Gastroesophageal sphincter (tissue), 4 donors: ENCODE measurements around the gene SERTAD1. TPM values are rescaled to one million over a fixed set of nuclear protein-coding genes. Genes with fewer than 3 reads are reported as not detected.

Experiments used
- ATAC-seq: fragments of 150-250 bp; one replicate; pipeline ENCODE4 v1.9.1; 2016; ENCODE audit warnings: mild to moderate bottlenecking, moderate library complexity
- H3K27ac ChIP-seq, 4 donors: fragments of 200-600 bp; sonication (generic) in 3 of 4; 1 replicate in 3 of 4; 2 replicates in 1 of 4; pipeline ENCODE4 v1.5.1; 2016 to 2019
- H3K27me3 ChIP-seq: fragments of 200-600 bp; sonication (generic); one replicate; pipeline ENCODE4 v1.5.1; 2019
- H3K36me3 ChIP-seq, 2 donors: fragments of 200-600 bp; sonication (generic); one replicate each; pipeline ENCODE4 v1.5.1; 2019; ENCODE audit warnings: control low read depth in 1 of 2
- H3K4me1 ChIP-seq, 3 donors: fragments of 200-600 bp; sonication (generic); 1 replicate in 2 of 3; 2 replicates in 1 of 3; pipeline ENCODE4 v1.5.1; 2016 to 2019; ENCODE audit warnings: control low read depth in 2 of 3
- H3K4me3 ChIP-seq, 2 donors: fragments of 200-600 bp; sonication (generic); one replicate each; pipeline ENCODE4 v1.5.1; 2019; ENCODE audit warnings: mild to moderate bottlenecking in 1 of 2, moderate library complexity in 1 of 2
- H3K9me3 ChIP-seq, 3 donors: fragments of 200-600 bp; sonication (generic); one replicate each; pipeline ENCODE4 v1.5.1; 2017 to 2019; ENCODE audit warnings: control low read depth in 2 of 3
- EP300 ChIP-seq: sonication (generic); formaldehyde crosslinking; IDR thresholded peaks from one replicate; pipeline ENCODE4 v1.6.1; 2017; ENCODE audit warnings: antibody characterized with exemption, mild to moderate bottlenecking
- POLR2A ChIP-seq, 2 donors: fragments of 450-650 bp; IDR thresholded peaks; one replicate each; pipeline ENCODE4 v1.6.1; 2017; ENCODE audit warnings: antibody characterized with exemption in 2 of 2, mild to moderate bottlenecking in 2 of 2, moderate library complexity in 1 of 2
- POLR2AphosphoS5 ChIP-seq: sonication (generic); formaldehyde crosslinking; IDR thresholded peaks from one replicate; pipeline ENCODE4 v1.6.1; 2017; ENCODE audit warnings: antibody characterized with exemption
- WGBS, 2 donors: methylation state at CpG; one replicate each; pipeline ENCODE4 v1.1.5; 2018; ENCODE audit warnings: low coverage in 1 of 2; 5-methylcytosine and 5-hydroxymethylcytosine counted together
- total RNA-seq, 4 donors: library from RNA; depleted of rRNA; stranded (reverse); fragments of >200 nt; gene quantifications; one replicate each; pipeline ENCODE4 v1.1.0, GENCODE V29; 2016
- TF ChIP-seq, protein P1 (sequence below), 4 experiments: fragments of 200-600 bp in 2 of 4; fragments of 450-650 bp in 2 of 4; sonication (generic) in 1 of 4; IDR thresholded peaks; one replicate each; pipeline ENCODE4 v1.5.1; 2017 to 2019; ENCODE audit warnings: antibody characterized with exemption in 4 of 4, mild to moderate bottlenecking in 2 of 4, moderate library complexity in 2 of 4

Gene SERTAD1
- total RNA-seq, 4 donors from 2014 or later = 16.6 to 22.1 (median 18.9) TPM

DNA sequence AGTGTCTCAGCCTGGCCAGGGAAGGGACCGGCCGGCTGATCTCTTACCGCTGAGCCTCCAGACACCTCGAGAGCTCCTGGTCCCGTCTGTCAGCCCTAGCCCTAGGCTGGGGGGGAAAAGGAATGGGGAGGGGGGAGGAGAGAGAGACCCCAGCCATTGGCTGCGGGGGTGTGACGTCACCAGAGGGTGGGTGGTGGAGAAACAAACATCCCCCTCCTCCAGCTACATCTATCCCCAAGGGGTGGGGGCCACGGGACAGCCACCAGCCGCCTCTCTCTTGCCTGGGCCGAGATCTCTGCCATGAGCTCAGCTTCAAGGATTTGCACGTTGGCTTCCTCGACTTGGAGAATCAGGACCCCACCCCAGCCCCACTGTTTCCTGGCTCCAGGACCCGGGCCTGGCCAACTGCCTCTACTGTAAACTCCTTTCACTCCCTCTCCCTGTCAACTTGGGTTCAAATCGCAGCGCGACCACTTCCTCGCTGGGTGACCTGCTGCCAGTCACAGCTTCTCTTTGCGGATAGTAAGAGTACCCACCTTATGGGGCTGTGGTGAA, 12.4 kb downstream of the SERTAD1 start, which contains the start of gene PRX:
Gene PRX (minus strand): TSS at position 88 of the 555 bp plus-strand sequence. CDS start 5,446 bp downstream, outside the sequence.
- 53% methylated on average over 7 of the region's 18 CpGs; no CpG with 5 or more reads in 1 of the 2 donors for WGBS, 2 donors
- no peak for TF ChIP-seq POLR2AphosphoS5
- TF ChIP-seq, protein P1, sequence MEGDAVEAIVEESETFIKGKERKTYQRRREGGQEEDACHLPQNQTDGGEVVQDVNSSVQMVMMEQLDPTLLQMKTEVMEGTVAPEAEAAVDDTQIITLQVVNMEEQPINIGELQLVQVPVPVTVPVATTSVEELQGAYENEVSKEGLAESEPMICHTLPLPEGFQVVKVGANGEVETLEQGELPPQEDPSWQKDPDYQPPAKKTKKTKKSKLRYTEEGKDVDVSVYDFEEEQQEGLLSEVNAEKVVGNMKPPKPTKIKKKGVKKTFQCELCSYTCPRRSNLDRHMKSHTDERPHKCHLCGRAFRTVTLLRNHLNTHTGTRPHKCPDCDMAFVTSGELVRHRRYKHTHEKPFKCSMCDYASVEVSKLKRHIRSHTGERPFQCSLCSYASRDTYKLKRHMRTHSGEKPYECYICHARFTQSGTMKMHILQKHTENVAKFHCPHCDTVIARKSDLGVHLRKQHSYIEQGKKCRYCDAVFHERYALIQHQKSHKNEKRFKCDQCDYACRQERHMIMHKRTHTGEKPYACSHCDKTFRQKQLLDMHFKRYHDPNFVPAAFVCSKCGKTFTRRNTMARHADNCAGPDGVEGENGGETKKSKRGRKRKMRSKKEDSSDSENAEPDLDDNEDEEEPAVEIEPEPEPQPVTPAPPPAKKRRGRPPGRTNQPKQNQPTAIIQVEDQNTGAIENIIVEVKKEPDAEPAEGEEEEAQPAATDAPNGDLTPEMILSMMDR (IDR thresholded peaks at IDR 0.05) = no peak
- TF ChIP-seq EP300 = no peak
- TF ChIP-seq POLR2A (IDR thresholded peaks at IDR 0.05) = no peak
- no peak for ATAC-seq
- peak within 1 kb of the TSS in 3 of 4 donors; percentile 69 to 75 (median 74) for H3K27ac ChIP-seq
- H3K27me3 ChIP-seq = no peaks in the 10 kb centered on the region
- no peaks in the 10 kb centered on the region for H3K36me3 ChIP-seq
- H3K9me3 ChIP-seq = no peaks in the 10 kb centered on the region
- H3K4me1 ChIP-seq = peaks cover 0 to 45% (median 19%) of the 10 kb centered on the region in 3 donors
- no peak within 1 kb of the TSS for H3K4me3 ChIP-seq

- H3K27ac ChIP-seq = no peak overlapping the region
- no peaks in the 10 kb centered on the region for H3K36me3 ChIP-seq
- no peaks in the 10 kb centered on the region for H3K9me3 ChIP-seq
- no peaks in the 10 kb centered on the region for H3K27me3 ChIP-seq
- H3K4me3 ChIP-seq = no peak overlapping the region
- WGBS, 2 donors = 75% methylated on average over 2 of the region's 4 CpGs; no CpG with 5 or more reads in 1 of the 2 donors
- TF ChIP-seq POLR2A (IDR thresholded peaks at IDR 0.05) (no peak), POLR2AphosphoS5 (no peak), EP300 (no peak)
- TF ChIP-seq, protein P1 (IDR thresholded peaks at IDR 0.05) = no peak
- H3K4me1 ChIP-seq = peaks cover 0 to 45% (median 19%) of the 10 kb centered on the region in 3 donors
- ATAC-seq = no peak
These were observed 12.9 kb downstream of the SERTAD1 start for GRCh38 chr19:40412866-40413265.

DNA sequence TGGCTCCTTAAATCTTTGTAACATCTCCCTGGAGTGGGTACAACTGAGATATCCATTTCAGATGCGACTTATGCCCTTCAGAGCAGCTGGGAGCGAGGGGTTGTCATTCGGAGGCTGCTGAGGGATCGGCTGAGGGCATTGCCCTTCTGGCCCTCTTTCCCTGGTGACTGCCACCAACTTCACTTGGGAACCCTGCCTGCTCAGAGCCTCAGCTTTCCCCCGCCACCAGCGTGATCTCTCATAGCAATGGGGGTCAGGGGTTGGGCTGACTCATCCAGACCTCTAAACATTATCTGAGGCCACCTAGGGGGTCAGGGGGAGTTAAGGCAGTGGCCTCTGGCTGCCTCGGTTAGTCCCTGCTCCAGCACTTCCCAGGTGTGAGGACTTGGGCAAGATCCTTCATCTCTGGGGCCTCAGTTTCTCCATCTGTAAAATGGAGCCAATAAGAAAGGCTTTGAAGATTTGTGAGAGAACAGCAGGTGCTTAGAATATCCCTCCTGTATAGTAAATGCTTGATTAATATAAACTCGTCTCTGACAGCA, 13.8 kb downstream of the SERTAD1 start:
- no peak for ATAC-seq
- H3K4me1 ChIP-seq = peaks cover 0 to 37% (median 14%) of the 10 kb centered on the region in 3 donors
- TF ChIP-seq POLR2A (IDR thresholded peaks at IDR 0.05) (no peak), POLR2AphosphoS5 (no peak), EP300 (no peak)
- TF ChIP-seq, protein P1 (IDR thresholded peaks at IDR 0.05) = no peak
- H3K9me3 ChIP-seq = no peaks in the 10 kb centered on the region
- H3K4me3 ChIP-seq = no peak overlapping the region
- H3K27me3 ChIP-seq = no peaks in the 10 kb centered on the region
- peak overlapping the region in 3 of 4 donors; percentile 69 to 75 (median 74) for H3K27ac ChIP-seq
- WGBS, 2 donors = no CpG with 5 or more reads among the region's 8 CpGs
- H3K36me3 ChIP-seq = no peaks in the 10 kb centered on the region

DNA sequence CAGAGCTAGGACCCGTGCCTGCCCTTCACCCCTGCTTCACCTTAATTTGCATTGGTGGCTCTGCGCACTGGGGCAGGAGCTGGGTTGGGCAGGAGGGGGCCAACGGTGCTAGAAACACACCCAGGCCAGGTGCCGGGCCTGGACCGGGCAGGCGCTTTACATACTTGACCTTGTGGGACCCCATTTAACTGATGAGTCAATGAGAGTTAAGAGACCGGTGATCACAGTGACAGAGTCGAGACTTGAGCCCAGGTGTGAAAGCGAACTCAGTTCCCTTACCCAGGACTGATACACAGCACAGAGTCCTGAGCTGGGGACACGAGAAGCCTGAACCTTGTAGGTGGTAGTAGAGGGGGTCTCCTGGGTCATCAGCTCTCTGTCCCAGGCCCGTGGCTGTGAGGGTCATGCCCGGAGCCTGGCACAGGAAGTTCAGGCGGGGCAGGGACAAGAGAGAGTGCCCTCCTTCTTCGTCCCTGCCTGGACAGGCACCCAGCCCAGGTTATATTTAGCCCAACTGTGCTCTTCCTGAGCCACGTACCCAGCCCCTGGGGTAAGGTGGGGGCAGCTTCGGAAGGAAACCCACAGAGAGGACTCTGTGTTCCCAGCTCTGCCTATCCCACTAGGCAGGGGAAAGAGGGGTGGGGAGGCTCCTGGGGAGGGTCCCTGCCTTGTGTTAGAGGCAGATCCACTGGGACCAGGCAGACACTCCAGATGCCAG, 14.5 kb downstream of the SERTAD1 start:
- Histone ChIP-seq H3K27me3 (no peaks in the 10 kb centered on the region), H3K27ac (peak overlapping the region in 3 of 4 donors; percentile 69 to 75 (median 74)), H3K4me3 (no peak overlapping the region), H3K36me3 (no peaks in the 10 kb centered on the region), H3K9me3 (no peaks in the 10 kb centered on the region), H3K4me1 (peaks cover 0 to 32% (median 13%) of the 10 kb centered on the region in 3 donors)
- ATAC-seq = peak; percentile 86
- TF ChIP-seq POLR2A (IDR thresholded peaks at IDR 0.05) = no peak
- no peak for TF ChIP-seq EP300
- TF ChIP-seq, protein P1 (IDR thresholded peaks at IDR 0.05) = no peak
- no peak for TF ChIP-seq POLR2AphosphoS5
- 20 to 46% methylated on average over 5 to 11 of the region's 16 CpGs for WGBS, 2 donors
